Transverse colon (tissue), 4 donors: Measurements from ENCODE around the gene KCNAB3. TPM values are rescaled to one million over a fixed set of nuclear protein-coding genes. Genes with fewer than 3 reads are reported as not detected.

Experiments used
- DNase-seq: peaks from one replicate; pipeline ENCODE4 v3.0.0-alpha.2; 2019
- H3K27ac ChIP-seq, 4 donors: fragments of 200-600 bp; sonication (generic); 2 replicates each; pipeline ENCODE4 v1.5.1; 2016 to 2018; ENCODE audit warnings: inconsistent platforms in 4 of 4
- H3K27me3 ChIP-seq: fragments of 200-600 bp; sonication (generic); 2 replicates; pipeline ENCODE4 v1.5.1; 2017; ENCODE audit warnings: inconsistent platforms
- H3K36me3 ChIP-seq, 4 donors: fragments of 200-600 bp; sonication (generic); 2 replicates each; pipeline ENCODE4 v1.5.1; 2017 to 2019; ENCODE audit warnings: inconsistent platforms in 4 of 4
- H3K4me1 ChIP-seq, 4 donors: fragments of 200-600 bp; sonication (generic); 2 replicates each; pipeline ENCODE4 v1.5.1; 2017 to 2020; ENCODE audit warnings: inconsistent platforms in 4 of 4
- H3K4me3 ChIP-seq, 4 donors: fragments of 200-600 bp; sonication (generic); 1 replicate in 1 of 4; 2 replicates in 3 of 4; pipeline versions ENCODE4 v1.5.1 to v1.6.1; 2017 to 2019; ENCODE audit warnings: inconsistent platforms in 4 of 4
- H3K9me3 ChIP-seq, 2 donors: fragments of 200-600 bp; sonication (generic); 2 replicates each; pipeline ENCODE4 v1.5.1; 2017 to 2019; ENCODE audit warnings: inconsistent platforms in 2 of 2
- EP300 ChIP-seq: sonication (generic); formaldehyde crosslinking; IDR thresholded peaks from one replicate; pipeline ENCODE4 v1.6.1; 2017; ENCODE audit warnings: antibody characterized with exemption, low read depth
- POLR2A ChIP-seq: fragments of 450-650 bp; IDR thresholded peaks from one replicate; pipeline ENCODE4 v1.6.1; 2016; ENCODE audit warnings: antibody characterized with exemption, mild to moderate bottlenecking, moderate library complexity
- POLR2AphosphoS5 ChIP-seq, 3 donors: sonication (generic); formaldehyde crosslinking; IDR thresholded peaks; one replicate each; pipeline ENCODE4 v1.6.1; 2016; ENCODE audit warnings: antibody characterized with exemption in 3 of 3
- WGBS, 2 donors: methylation state at CpG; one replicate each; pipeline ENCODE4 v1.1.5; 2018; ENCODE audit warnings: low coverage in 1 of 2; 5-methylcytosine and 5-hydroxymethylcytosine counted together
- in situ Hi-C, 4 donors: fragments of 200-750 bp; cut with MboI; loops; one replicate each; pipeline versions ENCODE4 v1.15.0 to v1.15.1; 2017; ENCODE audit warnings: low sequenced_read_pairs in 3 of 4, low pct_ligation_motif_present in 1 of 4, low pct_unique_long_range_greater_than_20kb in 1 of 4
- intact Hi-C: fragments of 100-400 bp; cut with DNase I; formaldehyde crosslinking; loops from one replicate; pipeline ENCODE4 v1.15.1; 2023; ENCODE audit warnings: low total_unique reads
- total RNA-seq, 4 donors: library from RNA; depleted of rRNA; stranded (reverse); fragments of >200 nt; gene quantifications; one replicate each; pipeline ENCODE4 v1.1.0, GENCODE V29; 2016
- TF ChIP-seq, protein P1 (sequence below), 5 experiments: fragments of 200-600 bp in 3 of 5; fragments of 450-650 bp in 2 of 5; sonication (generic) in 3 of 5; IDR thresholded peaks; 1 replicate in 2 of 5; 2 replicates in 3 of 5; pipeline ENCODE4 v1.5.1; 2016 to 2017; ENCODE audit warnings: antibody characterized with exemption in 5 of 5, inconsistent platforms in 3 of 5, mild to moderate bottlenecking in 2 of 5, moderate library complexity in 1 of 5

The KCNAB3 gene
- total RNA-seq, 4 donors from 2014 or later: 0.40 to 1.6 (median 0.82) TPM; not detected in 1

DNA sequence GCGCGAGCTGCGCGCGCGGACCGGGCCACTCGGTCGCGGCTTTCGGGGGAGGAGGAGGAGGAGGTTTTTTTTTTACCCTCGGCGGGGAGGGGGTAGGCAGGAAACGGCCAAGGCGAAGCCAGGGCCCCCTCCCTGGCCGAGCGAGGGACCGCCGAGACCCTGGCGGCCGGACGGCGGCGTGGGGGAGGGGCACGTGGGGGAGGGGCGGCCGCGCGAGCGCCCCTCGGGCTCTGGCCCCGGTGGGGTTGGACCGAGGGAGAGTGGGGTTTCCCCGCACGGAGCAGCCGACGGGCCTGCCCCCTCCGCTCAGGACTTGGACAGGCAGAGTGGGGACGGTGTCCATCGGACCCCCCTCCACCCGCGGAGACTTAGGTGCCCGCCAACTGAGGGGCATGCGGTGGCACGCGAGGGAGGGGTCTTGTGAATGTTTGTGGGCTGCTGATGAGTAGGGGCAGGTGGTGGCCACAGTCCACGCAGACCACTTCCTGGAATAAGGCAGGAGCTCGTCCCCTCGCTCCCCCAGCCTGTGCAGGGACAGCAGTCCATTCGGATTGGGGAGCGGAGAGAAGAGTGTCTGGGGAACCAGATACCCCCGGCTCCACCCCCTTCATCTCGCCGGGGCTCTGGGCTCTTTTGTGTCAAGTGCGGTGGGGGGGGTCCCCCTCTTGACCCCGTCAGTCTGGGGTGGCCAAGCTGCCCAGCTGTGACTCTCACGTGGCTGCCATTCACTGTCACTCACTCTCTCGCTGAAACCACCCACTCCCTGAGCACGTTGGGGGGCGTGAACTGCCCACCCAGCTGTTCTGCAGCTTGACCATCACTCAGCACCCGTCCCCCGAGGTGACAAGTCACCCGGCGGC is 44.1 kb downstream of the KCNAB3 start:
- H3K36me3 ChIP-seq: no peaks in the 10 kb centered on the region
- no peaks in the 10 kb centered on the region for H3K9me3 ChIP-seq
- peak overlapping the region; percentile 70 to 85 (median 80) for H3K4me3 ChIP-seq
- peaks cover 39 to 81% (median 70%) of the 10 kb centered on the region in 4 donors for H3K4me1 ChIP-seq
- intact Hi-C loops (no loop called here), in situ Hi-C loops (no loop called here)
- WGBS, 2 donors: 1% methylated on average over 38 of the region's 64 CpGs; no CpG with 5 or more reads in 1 of the 2 donors
- DNase-seq: peak; percentile 55
- peak overlapping the region; percentile 93 to 99 (median 96) for H3K27ac ChIP-seq
- TF ChIP-seq POLR2A: no peak
- peak in 1 of 3 donors; percentile 9 for TF ChIP-seq POLR2AphosphoS5 (IDR thresholded peaks at IDR 0.05)
- no peak for TF ChIP-seq EP300
- TF ChIP-seq, protein P1, sequence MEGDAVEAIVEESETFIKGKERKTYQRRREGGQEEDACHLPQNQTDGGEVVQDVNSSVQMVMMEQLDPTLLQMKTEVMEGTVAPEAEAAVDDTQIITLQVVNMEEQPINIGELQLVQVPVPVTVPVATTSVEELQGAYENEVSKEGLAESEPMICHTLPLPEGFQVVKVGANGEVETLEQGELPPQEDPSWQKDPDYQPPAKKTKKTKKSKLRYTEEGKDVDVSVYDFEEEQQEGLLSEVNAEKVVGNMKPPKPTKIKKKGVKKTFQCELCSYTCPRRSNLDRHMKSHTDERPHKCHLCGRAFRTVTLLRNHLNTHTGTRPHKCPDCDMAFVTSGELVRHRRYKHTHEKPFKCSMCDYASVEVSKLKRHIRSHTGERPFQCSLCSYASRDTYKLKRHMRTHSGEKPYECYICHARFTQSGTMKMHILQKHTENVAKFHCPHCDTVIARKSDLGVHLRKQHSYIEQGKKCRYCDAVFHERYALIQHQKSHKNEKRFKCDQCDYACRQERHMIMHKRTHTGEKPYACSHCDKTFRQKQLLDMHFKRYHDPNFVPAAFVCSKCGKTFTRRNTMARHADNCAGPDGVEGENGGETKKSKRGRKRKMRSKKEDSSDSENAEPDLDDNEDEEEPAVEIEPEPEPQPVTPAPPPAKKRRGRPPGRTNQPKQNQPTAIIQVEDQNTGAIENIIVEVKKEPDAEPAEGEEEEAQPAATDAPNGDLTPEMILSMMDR (IDR thresholded peaks at IDR 0.05): peak in 1 of 5 experiments; percentile 4
- no peaks in the 10 kb centered on the region for H3K27me3 ChIP-seq

GRCh38 chr17:7884581-7885366 is 44.9 kb downstream of the KCNAB3 start:
- Histone ChIP-seq H3K27ac (peak overlapping the region; percentile 93 to 99 (median 96)), H3K36me3 (peaks cover 0 to 3% (median 0%) of the 10 kb centered on the region in 4 donors), H3K9me3 (no peaks in the 10 kb centered on the region), H3K4me3 (peak overlapping the region; percentile 70 to 85 (median 80)), H3K4me1 (peaks cover 35 to 84% (median 68%) of the 10 kb centered on the region in 4 donors), H3K27me3 (no peaks in the 10 kb centered on the region)
- TF ChIP-seq POLR2A (no peak), POLR2AphosphoS5 (IDR thresholded peaks at IDR 0.05) (no peak), EP300 (no peak)
- TF ChIP-seq, protein P1 (IDR thresholded peaks at IDR 0.05): no peak
- WGBS, 2 donors: 0% methylated on average over 1 to 24 of the region's 100 CpGs
- peak; percentile 22 for DNase-seq
- in situ Hi-C loops: no loop called here
- intact Hi-C loops: no loop called here

GRCh38 chr17:7883781-7884386 is 45.8 kb downstream of the KCNAB3 start:
- peaks cover 0 to 11% (median 0%) of the 10 kb centered on the region in 4 donors for H3K36me3 ChIP-seq
- DNase-seq: no peak
- intact Hi-C loops (no loop called here), in situ Hi-C loops (no loop called here)
- peaks cover 26 to 81% (median 59%) of the 10 kb centered on the region in 4 donors for H3K4me1 ChIP-seq
- TF ChIP-seq POLR2A: no peak
- TF ChIP-seq POLR2AphosphoS5 (IDR thresholded peaks at IDR 0.05): no peak
- TF ChIP-seq, protein P1 (IDR thresholded peaks at IDR 0.05): no peak
- no peak for TF ChIP-seq EP300
- 3 to 7% methylated on average over 2 to 3 of the region's 3 CpGs for WGBS, 2 donors
- H3K27ac ChIP-seq: peak overlapping the region; percentile 93 to 99 (median 96)
- no peaks in the 10 kb centered on the region for H3K27me3 ChIP-seq
- no peaks in the 10 kb centered on the region for H3K9me3 ChIP-seq
- peak overlapping the region in 3 of 4 donors; percentile 78 to 85 (median 83) for H3K4me3 ChIP-seq
